Mesenchymal stem cell (in vitro differentiated cells and primary cell): ENCODE results near the gene CSF2RB.

ENCODE experiments used
- DNase-seq: peaks from one replicate; pipeline ENCODE4 v3.0.0-alpha.2; 2013
- H2AFZ ChIP-seq: one replicate; pipeline ENCODE4 v1.6.1; 2013; ENCODE audit warnings: low read depth, mild to moderate bottlenecking, control low read depth, inconsistent platforms, low read length, moderate library complexity
- H2AK5ac ChIP-seq: 2 replicates; pipeline ENCODE4 v1.6.1; 2013; ENCODE audit warnings: low read length, moderate library complexity, mild to moderate bottlenecking, inconsistent platforms; ENCODE audit not compliant: severe bottlenecking
- H2BK120ac ChIP-seq: one replicate; pipeline ENCODE4 v1.6.1; 2013; ENCODE audit warnings: low read depth, mild to moderate bottlenecking, inconsistent platforms, low read length, moderate library complexity
- H2BK12ac ChIP-seq, 2 experiments: one replicate each; pipeline ENCODE4 v1.6.1; 2013; ENCODE audit warnings: inconsistent platforms in 2 of 2, low read length in 2 of 2, mild to moderate bottlenecking in 2 of 2, moderate library complexity in 2 of 2, control low read depth in 1 of 2
- H2BK15ac ChIP-seq: one replicate; pipeline ENCODE4 v1.6.1; 2013; ENCODE audit warnings: mild to moderate bottlenecking, low read depth, inconsistent platforms; ENCODE audit not compliant: poor library complexity, severe bottlenecking
- H2BK5ac ChIP-seq: 2 replicates; pipeline ENCODE4 v1.6.1; 2013; ENCODE audit warnings: low read depth, mild to moderate bottlenecking, low read length, control low read depth, inconsistent platforms; ENCODE audit not compliant: poor library complexity, severe bottlenecking
- H3K14ac ChIP-seq, 2 experiments: one replicate each; pipeline ENCODE4 v1.6.1; 2013; ENCODE audit warnings: inconsistent platforms in 2 of 2, low read length in 2 of 2, control low read depth in 1 of 2, mild to moderate bottlenecking in 1 of 2, moderate library complexity in 1 of 2
- H3K18ac ChIP-seq, 2 experiments: one replicate each; pipeline ENCODE4 v1.6.1; 2013; ENCODE audit warnings: inconsistent platforms in 2 of 2, low read length in 2 of 2, control low read depth in 1 of 2, low read depth in 1 of 2, mild to moderate bottlenecking in 1 of 2
- H3K23ac ChIP-seq, 2 experiments: one replicate each; pipeline ENCODE4 v1.6.1; 2013; ENCODE audit warnings: inconsistent platforms in 2 of 2, low read length in 2 of 2, mild to moderate bottlenecking in 2 of 2, moderate library complexity in 2 of 2, control low read depth in 1 of 2
- H3K27ac ChIP-seq: 2 replicates; pipeline ENCODE4 v1.5.1; 2013; ENCODE audit warnings: mild to moderate bottlenecking, moderate library complexity, low read length, control low read depth, inconsistent platforms; ENCODE audit not compliant: poor library complexity, severe bottlenecking
- H3K27me3 ChIP-seq, 2 experiments: 2 replicates each; pipeline versions ENCODE4 v1.6.1 to v1.7.0; 2013; ENCODE audit warnings: low read length in 2 of 2, mild to moderate bottlenecking in 2 of 2, moderate library complexity in 2 of 2, control low read depth in 1 of 2, inconsistent platforms in 1 of 2; ENCODE audit not compliant: control insufficient read depth in 1 of 2, insufficient read depth in 1 of 2
- H3K36me3 ChIP-seq, 2 experiments: 2 replicates each; pipeline versions ENCODE4 v1.6.1 to v1.7.0; 2013; ENCODE audit warnings: low read length in 2 of 2, control low read depth in 1 of 2, inconsistent platforms in 1 of 2, low read depth in 1 of 2, mild to moderate bottlenecking in 1 of 2; ENCODE audit not compliant: insufficient read depth in 2 of 2, control insufficient read depth in 1 of 2
- H3K4ac ChIP-seq, 2 experiments: one replicate each; pipeline ENCODE4 v1.6.1; 2013; ENCODE audit warnings: inconsistent platforms in 2 of 2, low read length in 2 of 2, mild to moderate bottlenecking in 2 of 2, moderate library complexity in 2 of 2, control low read depth in 1 of 2, low read depth in 1 of 2
- H3K4me1 ChIP-seq: 2 replicates; pipeline ENCODE4 v1.6.1; 2013; ENCODE audit warnings: low read depth, low read length, control low read depth; ENCODE audit not compliant: control insufficient read depth, insufficient read depth
- H3K4me2 ChIP-seq: 2 replicates; pipeline ENCODE4 v1.6.1; 2013; ENCODE audit warnings: low read length, mild to moderate bottlenecking, inconsistent platforms; ENCODE audit not compliant: poor library complexity, severe bottlenecking
- H3K4me3 ChIP-seq, 2 experiments: 2 replicates each; pipeline versions ENCODE4 v1.5.1 to v1.7.0; 2013; ENCODE audit warnings: low read length in 2 of 2, mild to moderate bottlenecking in 2 of 2, control low read depth in 1 of 2, low read depth in 1 of 2; ENCODE audit not compliant: insufficient read depth in 1 of 2
- H3K79me1 ChIP-seq: replicated peaks from 2 replicates; pipeline ENCODE4 v1.6.1; 2013; ENCODE audit warnings: mild to moderate bottlenecking, control low read depth, low read length, inconsistent platforms; ENCODE audit not compliant: poor library complexity, severe bottlenecking
- H3K9ac ChIP-seq: 2 replicates; pipeline ENCODE4 v1.7.0; 2013; ENCODE audit warnings: mild to moderate bottlenecking, low read length, moderate library complexity
- H3K9me3 ChIP-seq: 2 replicates; pipeline ENCODE4 v1.7.0; 2013; ENCODE audit warnings: mild to moderate bottlenecking, low read length; ENCODE audit not compliant: control insufficient read depth
- H4K8ac ChIP-seq: one replicate; pipeline ENCODE4 v1.6.1; 2013; ENCODE audit warnings: inconsistent platforms, mild to moderate bottlenecking, low read length, moderate library complexity
- H4K91ac ChIP-seq: one replicate; pipeline ENCODE4 v1.6.1; 2013; ENCODE audit warnings: mild to moderate bottlenecking, low read length, inconsistent platforms
- WGBS: methylation state at CpG from one replicate; pipeline ENCODE4 v1.1.7; 2013; ENCODE audit warnings: mixed read lengths; 5-methylcytosine and 5-hydroxymethylcytosine counted together

CSF2RB gene

DNA sequence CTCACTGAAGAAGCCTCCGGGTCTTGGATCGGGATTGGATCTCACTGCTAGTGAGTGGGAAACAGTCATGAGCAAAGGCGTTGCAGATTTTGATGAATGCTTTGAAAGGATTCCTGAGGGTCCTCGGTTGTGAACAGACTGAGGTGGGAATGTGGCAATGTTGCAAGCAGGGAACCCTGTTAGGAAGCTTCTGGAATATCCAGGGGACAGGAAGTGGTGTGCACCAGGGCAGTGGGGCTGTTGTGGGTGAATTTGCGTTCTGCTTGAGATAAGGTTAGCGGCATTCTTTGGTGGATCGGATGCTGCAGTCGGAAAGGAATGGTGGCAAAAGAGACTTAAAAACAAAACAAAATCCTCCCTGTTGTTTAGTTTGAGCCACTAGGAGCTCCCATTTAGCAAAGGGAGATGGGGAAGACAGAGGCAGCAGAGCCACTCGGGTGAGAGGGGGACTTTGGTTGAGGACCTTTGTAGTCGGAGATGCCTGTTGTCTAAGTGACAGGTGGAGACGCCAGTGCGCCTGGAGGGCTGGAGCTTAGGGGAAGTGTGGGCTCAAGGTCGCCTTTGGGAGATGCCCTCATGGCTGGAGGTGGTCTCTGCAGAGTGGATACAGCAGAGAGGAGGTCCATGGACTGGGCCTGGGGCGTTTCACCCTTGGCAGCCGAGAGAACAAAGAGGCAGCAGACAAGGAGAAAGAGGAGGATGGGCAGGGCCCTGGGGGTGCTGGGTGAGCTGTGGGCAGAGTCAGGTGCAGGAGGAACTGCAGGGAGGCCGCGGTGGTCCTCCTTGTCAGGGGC lies 37.6 kb downstream of the CSF2RB start:
- no peak overlapping the region for H2AK5ac ChIP-seq
- H4K91ac ChIP-seq, result no peak overlapping the region

DNA sequence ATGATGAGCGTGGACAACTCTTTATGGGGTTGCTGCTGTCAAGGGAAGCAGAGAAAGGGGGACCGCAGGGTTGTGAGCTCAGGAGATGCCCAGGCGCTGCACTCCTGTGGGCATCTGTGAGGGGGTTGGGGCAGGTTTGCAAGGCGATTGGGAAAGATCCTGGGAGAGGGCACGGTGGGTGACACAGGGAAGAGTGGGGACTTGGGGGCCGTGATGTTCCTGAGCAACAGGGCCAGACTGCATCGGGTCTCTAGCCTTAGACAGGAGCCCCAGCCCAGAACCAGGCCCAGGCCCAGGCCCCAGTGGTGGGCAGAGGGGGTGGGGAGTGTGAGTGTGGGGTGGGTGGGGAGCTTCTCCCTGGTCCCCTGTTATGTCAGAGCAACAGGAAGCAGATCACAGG lies 38.3 kb downstream of the CSF2RB start:
- Histone ChIP-seq H3K23ac (no peak overlapping the region), H3K9me3 (no peaks in the 10 kb centered on the region), H3K4me3 (no peak overlapping the region), H2BK5ac (no peak overlapping the region), H2AK5ac (no peak overlapping the region), H3K9ac (no peak overlapping the region), H3K4me2 (no peak overlapping the region), H3K18ac (no peak overlapping the region), H2BK12ac (no peak overlapping the region), H3K79me1 (no peaks in the 10 kb centered on the region), H3K14ac (no peak overlapping the region), H2BK15ac (no peak overlapping the region), H4K91ac (no peak overlapping the region), H3K4ac (no peak overlapping the region), H3K27ac (no peak overlapping the region), H3K36me3 (no peaks in the 10 kb centered on the region), H4K8ac (no peak overlapping the region), H2BK120ac (no peak overlapping the region), H3K4me1 (no peaks in the 10 kb centered on the region), H3K27me3 (peaks cover 3 to 43% of the 10 kb centered on the region in 2 experiments), H2AFZ (no peak overlapping the region)
- no peak for DNase-seq
- 88% methylated on average over 7 of the region's 7 CpGs for WGBS

More for the DNA sequence above, 37.6 kb downstream of the CSF2RB start:
- no peak overlapping the region for H2BK15ac ChIP-seq
- H3K27ac ChIP-seq, result no peak overlapping the region
- no peaks in the 10 kb centered on the region for H3K36me3 ChIP-seq
- H2AFZ ChIP-seq, result no peak overlapping the region
- no peak overlapping the region for H3K14ac ChIP-seq
- no peak overlapping the region for H3K18ac ChIP-seq
- no peaks in the 10 kb centered on the region for H3K79me1 ChIP-seq
- no peak overlapping the region for H2BK12ac ChIP-seq
- DNase-seq, result no peak
- H2BK120ac ChIP-seq, result no peak overlapping the region
- no peak overlapping the region for H3K9ac ChIP-seq
- H2BK5ac ChIP-seq, result no peak overlapping the region
- H3K27me3 ChIP-seq, result peaks cover 3 to 43% of the 10 kb centered on the region in 2 experiments
- no peak overlapping the region for H3K23ac ChIP-seq
- H3K4me1 ChIP-seq, result no peaks in the 10 kb centered on the region
- H3K9me3 ChIP-seq, result no peaks in the 10 kb centered on the region
- no peak overlapping the region for H3K4ac ChIP-seq
- no peak overlapping the region for H3K4me3 ChIP-seq
- 84% methylated on average over 15 of the region's 17 CpGs for WGBS
- H3K4me2 ChIP-seq, result no peak overlapping the region
- no peak overlapping the region for H4K8ac ChIP-seq

DNA sequence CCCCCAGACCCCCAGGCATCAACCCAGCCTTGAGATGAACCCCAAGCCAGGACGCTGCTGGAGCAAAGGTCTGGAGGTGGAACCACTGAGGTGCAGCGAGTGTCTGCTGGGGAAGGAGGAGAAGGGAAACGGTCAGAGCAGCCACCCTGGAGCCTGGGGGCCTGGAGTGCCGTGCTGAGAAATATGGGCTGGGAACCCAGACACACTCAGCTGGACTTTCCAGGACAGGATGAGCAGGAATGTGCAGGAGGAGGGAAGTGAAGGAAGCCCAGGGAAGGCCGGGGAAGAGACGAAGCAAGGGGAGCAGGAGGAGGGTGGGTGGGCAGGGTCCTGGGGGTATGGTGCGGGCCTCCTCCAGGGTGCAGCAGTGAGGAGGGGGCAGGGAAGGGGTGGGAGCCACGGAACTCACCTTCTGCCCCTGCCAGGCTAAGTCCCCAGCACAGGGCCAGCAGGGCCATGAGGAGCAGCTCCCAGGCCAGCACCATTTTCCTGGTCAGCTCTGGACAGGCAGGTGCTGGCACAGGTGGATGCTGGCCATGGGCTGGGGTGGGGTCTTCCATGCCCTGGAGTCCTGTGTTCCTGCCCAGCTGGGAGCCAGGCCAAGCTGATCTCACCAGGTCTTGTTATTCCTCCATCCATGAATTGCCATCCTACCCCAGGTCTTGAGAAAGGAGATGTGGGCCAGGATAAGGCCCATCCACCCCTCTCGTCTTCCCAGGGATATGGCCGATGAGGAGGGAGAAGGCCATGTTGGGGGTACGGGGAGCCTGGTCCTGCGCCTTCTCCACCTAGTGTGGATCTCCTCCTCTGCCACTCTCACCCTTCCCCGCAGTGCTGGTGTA lies 40.0 kb downstream of the CSF2RB start:
- Histone ChIP-seq H2AK5ac (no peak overlapping the region), H2BK15ac (no peak overlapping the region), H2AFZ (no peak overlapping the region), H3K18ac (no peak overlapping the region), H3K36me3 (no peaks in the 10 kb centered on the region), H3K9me3 (no peaks in the 10 kb centered on the region), H3K9ac (no peak overlapping the region), H2BK12ac (no peak overlapping the region), H2BK5ac (no peak overlapping the region), H2BK120ac (no peak overlapping the region), H4K8ac (no peak overlapping the region), H3K4me2 (no peak overlapping the region), H3K4me3 (no peak overlapping the region), H3K14ac (no peak overlapping the region), H3K4me1 (no peaks in the 10 kb centered on the region), H3K4ac (no peak overlapping the region), H3K79me1 (no peaks in the 10 kb centered on the region), H3K23ac (no peak overlapping the region), H3K27ac (no peak overlapping the region), H4K91ac (no peak overlapping the region), H3K27me3 (peaks cover 3 to 35% of the 10 kb centered on the region in 2 experiments)
- 63% methylated on average over 7 of the region's 13 CpGs for WGBS
- DNase-seq, result no peak
